Neural progenitor cell (in vitro differentiated cells): ENCODE data around the gene NIFK.

Experiments used
- CTCF ChIP-seq: fragments of 200-600 bp; sonication (generic); IDR thresholded peaks from 2 replicates; pipeline ENCODE4 v1.5.1; 2017; ENCODE audit warnings: antibody characterized with exemption, mild to moderate bottlenecking
- EZH2 ChIP-seq: fragments of 200-600 bp; sonication (generic); IDR thresholded peaks from 2 replicates; pipeline ENCODE4 v1.6.1; 2017; ENCODE audit warnings: antibody characterized with exemption, mild to moderate bottlenecking, moderate library complexity

DNA sequence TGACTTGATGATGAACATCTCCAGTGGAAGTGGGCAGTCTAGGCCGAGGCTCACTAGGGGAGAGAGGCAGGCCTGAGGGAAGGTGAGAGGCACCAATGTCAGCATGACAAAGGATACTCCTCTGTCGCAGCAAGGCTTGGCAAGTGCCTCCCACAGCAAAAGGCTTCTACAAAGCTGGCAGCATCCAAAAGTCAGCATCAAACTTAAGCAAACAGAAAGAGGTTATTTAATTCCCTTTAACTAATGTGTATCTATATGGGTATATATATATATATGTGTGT is 41.6 kb downstream of the NIFK start:
- TF ChIP-seq EZH2: no peak
- TF ChIP-seq CTCF: no peak
